ENCODE data around the gene NMS. TPM values are rescaled to one million over a fixed set of nuclear protein-coding genes. Genes with fewer than 3 reads are reported as not detected.

The NMS gene
- total and polyA plus RNA-seq, 2 of the 8 experiments (the other 6 are each of a cell fraction or from before 2014, with no cell fraction given), result not detected

DNA sequence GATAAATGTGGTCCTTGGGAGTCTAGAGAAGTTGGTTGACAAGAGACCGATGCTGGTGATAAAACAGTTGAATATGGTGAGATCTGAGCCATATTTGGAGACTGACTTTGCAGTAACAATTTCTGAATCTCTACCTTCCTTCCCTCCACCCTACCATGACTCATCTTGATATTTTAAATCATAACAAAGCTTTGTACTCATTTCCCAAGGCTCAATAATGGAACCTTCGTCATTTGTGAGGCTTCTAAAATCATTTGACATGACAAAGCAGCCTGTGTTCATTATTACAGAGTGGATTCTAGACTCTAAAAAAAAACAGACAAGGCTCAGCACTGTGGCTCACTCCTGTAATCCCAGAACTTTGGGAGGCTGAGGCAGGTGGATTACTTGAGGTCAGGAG is 54.0 kb downstream of the NMS start (continued):
- TF ChIP-seq HDAC6 (IDR thresholded peaks at IDR 0.05; ENCODE audit: low read depth, low read length), result no peak
- no peak for TF ChIP-seq NANOG (IDR thresholded peaks at IDR 0.05; ENCODE audit: insufficient read depth, low read depth, low read length, poor library complexity, severe bottlenecking)
- no peak for TF ChIP-seq TBP (IDR thresholded peaks at IDR 0.05; ENCODE audit: low read depth, low read length)

Data from H1 (cell line).